GM12865 (cell line): ENCODE measurements around the gene GGTLC2.
"Not testable (repeated sequence)": the region's sequence is repeated elsewhere in the genome, so short reads cannot be mapped to it uniquely, and the experiment has no call there.

ENCODE experiments used
- DNase-seq: peaks from one replicate; pipeline ENCODE4 v3.0.0; 2010; ENCODE audit warnings: low read depth
- H3K4me3 ChIP-seq: 2 replicates; pipeline ENCODE4 v1.5.1; 2011; ENCODE audit warnings: mild to moderate bottlenecking, low read depth, low read length, control low read depth
- CTCF ChIP-seq: IDR thresholded peaks from 2 replicates; pipeline ENCODE4 v1.5.1; 2011; ENCODE audit warnings: low read length, control low read depth, low read depth, inconsistent platforms; ENCODE audit not compliant: insufficient read depth; ENCODE audit errors: missing control alignments

GGTLC2 gene

GRCh38 chr22:22653677-22654381 lies 9.4 kb downstream of the GGTLC2 start:
- H3K4me3 ChIP-seq, DNase-seq: not testable (repeated sequence)

- no peak for DNase-seq
- no peak overlapping the region for H3K4me3 ChIP-seq
- TF ChIP-seq CTCF = no peak
Measured at GRCh38 chr22:22655452-22656290, 11.3 kb downstream of the GGTLC2 start.

- DNase-seq = no peak
- H3K4me3 ChIP-seq = no peak overlapping the region
- no peak for TF ChIP-seq CTCF
Measured at GRCh38 chr22:22657712-22658111, 13.3 kb downstream of the GGTLC2 start.

GRCh38 chr22:22661275-22661674 lies 16.9 kb downstream of the GGTLC2 start:
- TF ChIP-seq CTCF = no peak
- H3K4me3 ChIP-seq = no peak overlapping the region
- DNase-seq = no peak

- no peak for DNase-seq
- no peak for TF ChIP-seq CTCF
Measured at GRCh38 chr22:22662095-22662494, 17.7 kb downstream of the GGTLC2 start.

GRCh38 chr22:22663861-22664800 lies 19.7 kb downstream of the GGTLC2 start:
- no peak for DNase-seq
- no peak overlapping the region for H3K4me3 ChIP-seq
- no peak for TF ChIP-seq CTCF

More at GRCh38 chr22:22662095-22662494, 17.7 kb downstream of the GGTLC2 start:
- no peak overlapping the region for H3K4me3 ChIP-seq
